HG03045 (cell line): ENCODE measurements around the gene MAPK7.

ENCODE experiments used
- ATAC-seq: cut with Tn5 transposase; IDR thresholded peaks from one replicate; pipeline ENCODE4 v1.9.1; 2021; ENCODE audit warnings: mild to moderate bottlenecking, moderate library complexity; ENCODE audit not compliant: unreplicated experiment

The MAPK7 gene

GRCh38 chr17:19377602-19378415, 489 bp upstream of the MAPK7 start:
- ATAC-seq, result peak; percentile 92

- no peak for ATAC-seq
Observed at GRCh38 chr17:19379361-19380065, 1.2 kb downstream of the MAPK7 start.

GRCh38 chr17:19380481-19381301, 2.4 kb downstream of the MAPK7 start:
- ATAC-seq, result no peak

- no peak for ATAC-seq
Observed at GRCh38 chr17:19381361-19381740, 3.1 kb downstream of the MAPK7 start.

- no peak for ATAC-seq
Observed at GRCh38 chr17:19381741-19382444, 3.6 kb downstream of the MAPK7 start.

- no peak for ATAC-seq
Observed at GRCh38 chr17:19382531-19383444, 4.5 kb downstream of the MAPK7 start.

GRCh38 chr17:19383681-19384470, 5.6 kb downstream of the MAPK7 start:
- no peak for ATAC-seq

GRCh38 chr17:19384723-19385391, 6.6 kb downstream of the MAPK7 start:
- no peak for ATAC-seq

GRCh38 chr17:19385521-19385983, 7.3 kb downstream of the MAPK7 start:
- no peak for ATAC-seq

GRCh38 chr17:19386051-19386929, 8.0 kb downstream of the MAPK7 start:
- no peak for ATAC-seq

- ATAC-seq, result no peak
Observed at GRCh38 chr17:19386974-19387920, 8.9 kb downstream of the MAPK7 start, which contains the start of gene MFAP4. Gene MFAP4 (minus strand): TSS chr17:19387190. CDS start chr17:19387155, 35 bp downstream.

GRCh38 chr17:19387921-19388521, 9.7 kb downstream of the MAPK7 start:
- no peak for ATAC-seq

- no peak for ATAC-seq
Observed at GRCh38 chr17:19388791-19389785, 10.8 kb downstream of the MAPK7 start.

- ATAC-seq, result no peak
Observed at GRCh38 chr17:19390951-19391350, 12.7 kb downstream of the MAPK7 start.

GRCh38 chr17:19391432-19391831, 13.1 kb downstream of the MAPK7 start:
- ATAC-seq, result no peak
